Ishikawa (cell line): ENCODE results near the gene NR1D1.

ENCODE experiments used
- CEBPB ChIP-seq: IDR thresholded peaks from 2 replicates; pipeline ENCODE4 v1.6.1; 2012
- CREB1 ChIP-seq: IDR thresholded peaks from 2 replicates; pipeline ENCODE4 v1.6.1; 2012; ENCODE audit warnings: low read depth
- EGR1 ChIP-seq: IDR thresholded peaks from 2 replicates; pipeline ENCODE4 v1.6.1; 2012
- EP300 ChIP-seq: IDR thresholded peaks from 2 replicates; pipeline ENCODE4 v1.6.1; 2012; ENCODE audit warnings: borderline replicate concordance
- FOXM1 ChIP-seq: IDR thresholded peaks from 2 replicates; pipeline ENCODE4 v1.6.1; 2012; ENCODE audit warnings: low read depth, borderline replicate concordance
- MAX ChIP-seq: IDR thresholded peaks from 2 replicates; pipeline ENCODE4 v1.6.1; 2012
- NFIC ChIP-seq: IDR thresholded peaks from 2 replicates; pipeline ENCODE4 v1.6.1; 2012
- RAD21 ChIP-seq: IDR thresholded peaks from 2 replicates; pipeline ENCODE4 v1.6.1; 2012; ENCODE audit warnings: low read depth
- REST ChIP-seq: IDR thresholded peaks from 2 replicates; pipeline ENCODE4 v1.6.1; 2012; ENCODE audit warnings: low read depth, mild to moderate bottlenecking
- TAF1 ChIP-seq: IDR thresholded peaks from 2 replicates; pipeline ENCODE4 v1.6.1; 2012; ENCODE audit warnings: low read depth, mild to moderate bottlenecking
- TCF12 ChIP-seq: IDR thresholded peaks from 2 replicates; pipeline ENCODE4 v1.6.1; 2012; ENCODE audit warnings: low read depth
- TEAD4 ChIP-seq: IDR thresholded peaks from 2 replicates; pipeline ENCODE4 v1.6.1; 2012
- USF1 ChIP-seq: IDR thresholded peaks from 2 replicates; pipeline ENCODE4 v1.6.1; 2012
- YY1 ChIP-seq: IDR thresholded peaks from 2 replicates; pipeline ENCODE4 v1.6.1; 2012; ENCODE audit warnings: low read depth
- ZBTB7A ChIP-seq: IDR thresholded peaks from 2 replicates; pipeline ENCODE4 v1.6.1; 2012; ENCODE audit warnings: low read depth

The NR1D1 gene

GRCh38 chr17:40074175-40074512 is 26.2 kb downstream of the NR1D1 start:
- TF ChIP-seq EP300: no peak
- TF ChIP-seq RAD21: no peak
- TF ChIP-seq TAF1: no peak
- no peak for TF ChIP-seq REST
- TF ChIP-seq NFIC: no peak
- no peak for TF ChIP-seq TEAD4
- no peak for TF ChIP-seq TCF12
- no peak for TF ChIP-seq CEBPB
- TF ChIP-seq FOXM1: no peak
- TF ChIP-seq EGR1: no peak
- no peak for TF ChIP-seq MAX

GRCh38 chr17:40073454-40074174 is 26.8 kb downstream of the NR1D1 start:
- no peak for TF ChIP-seq CREB1

- TF ChIP-seq TEAD4 (no peak), REST (no peak), YY1 (no peak), EP300 (no peak), USF1 (no peak), MAX (no peak), CEBPB (no peak), TCF12 (no peak), CREB1 (no peak), RAD21 (no peak), TAF1 (no peak), FOXM1 (no peak)
These were observed 27.5 kb downstream of the NR1D1 start for GRCh38 chr17:40072735-40073346.

GRCh38 chr17:40072040-40072734 is 28.2 kb downstream of the NR1D1 start:
- peak; percentile 71 for TF ChIP-seq MAX
- TF ChIP-seq CREB1: no peak
- no peak for TF ChIP-seq RAD21
- no peak for TF ChIP-seq EGR1
- peak; percentile 62 for TF ChIP-seq USF1
- TF ChIP-seq ZBTB7A: peak; percentile 65; the same call in 1 of the 2 replicates
- peak; percentile 61 for TF ChIP-seq NFIC

- TF ChIP-seq EGR1: no peak
- no peak for TF ChIP-seq MAX
- no peak for TF ChIP-seq YY1
- no peak for TF ChIP-seq TCF12
- TF ChIP-seq TEAD4: no peak
- no peak for TF ChIP-seq RAD21
- TF ChIP-seq EP300: no peak
- TF ChIP-seq NFIC: no peak
- TF ChIP-seq CEBPB: no peak
- no peak for TF ChIP-seq TAF1
- no peak for TF ChIP-seq CREB1
- no peak for TF ChIP-seq USF1
- no peak for TF ChIP-seq ZBTB7A
- no peak for TF ChIP-seq FOXM1
- TF ChIP-seq REST: no peak
These were observed 28.9 kb downstream of the NR1D1 start for GRCh38 chr17:40071313-40072039.
